Activated CD4-positive, alpha-beta T cell treated with anti-CD3 and anti-CD28 coated beads, Interleukin-2, amount 10 ng/mL, durations not matched to agents 24 days and 14 days (primary cell): ENCODE results near the gene GTPBP3. TPM values are rescaled to one million over a fixed set of nuclear protein-coding genes. Genes with fewer than 3 reads are reported as not detected.

Experiments
- DNase-seq: peaks from one replicate; pipeline ENCODE4 v3.0.0; 2022
- H3K27ac Mint-ChIP-seq: one replicate; pipeline ENCODE4 v1.8.0; 2022; ENCODE audit warnings: mild to moderate bottlenecking, mixed read lengths
- H3K27me3 Mint-ChIP-seq: one replicate; pipeline ENCODE4 v1.8.0; 2022; ENCODE audit warnings: mixed read lengths
- H3K36me3 Mint-ChIP-seq: one replicate; pipeline ENCODE4 v1.8.0; 2022; ENCODE audit warnings: low read depth, mild to moderate bottlenecking, mixed read lengths
- H3K4me1 Mint-ChIP-seq: one replicate; pipeline ENCODE4 v1.8.0; 2021; ENCODE audit warnings: mixed read lengths
- H3K4me3 Mint-ChIP-seq: one replicate; pipeline ENCODE4 v1.8.0; 2022; ENCODE audit warnings: mild to moderate bottlenecking, moderate library complexity, mixed read lengths
- H3K9me3 Mint-ChIP-seq: one replicate; pipeline ENCODE4 v1.8.0; 2021; ENCODE audit warnings: mixed read lengths
- intact Hi-C: fragments of 100-400 bp; cut with micrococcal nuclease; formaldehyde crosslinking; loops from one replicate; pipeline ENCODE4 v1.15.1; 2023
- total RNA-seq: library from RNA; stranded (reverse); gene quantifications from 2 replicates; pipeline ENCODE4 v1.2.3, GENCODE V29; 2022

Gene GTPBP3
- total RNA-seq, 1 donor from 2014 or later = 69.9 TPM

DNA sequence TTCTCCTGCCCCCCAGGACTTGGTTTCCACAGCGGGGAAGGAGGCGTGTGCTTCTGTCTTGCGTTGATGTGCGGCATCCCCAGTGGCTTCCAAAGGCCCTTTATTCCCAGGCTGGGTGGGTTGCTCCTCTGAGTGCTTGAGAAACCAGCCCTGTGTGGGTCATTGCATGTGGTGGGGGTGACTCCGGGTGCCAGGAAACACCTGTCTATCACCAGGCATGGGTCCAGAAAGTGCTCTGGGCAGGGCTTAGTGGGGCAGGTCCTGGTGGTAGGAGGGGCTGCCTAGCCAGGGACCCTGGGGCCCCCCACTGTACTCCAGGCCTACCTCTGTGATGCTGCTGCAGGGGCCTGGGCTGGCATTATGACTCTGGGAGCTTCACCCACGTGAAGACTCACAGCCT lies 18.4 kb upstream of the GTPBP3 start:
- no peaks in the 10 kb centered on the region for H3K27me3 Mint-ChIP-seq
- no peaks in the 10 kb centered on the region for H3K9me3 Mint-ChIP-seq
- intact Hi-C loops = no loop called here
- no peaks in the 10 kb centered on the region for H3K4me1 Mint-ChIP-seq
- DNase-seq = no peak
- no peak overlapping the region for H3K27ac Mint-ChIP-seq
- H3K4me3 Mint-ChIP-seq = no peak overlapping the region
- H3K36me3 Mint-ChIP-seq = peaks cover 36% of the 10 kb centered on the region

DNA sequence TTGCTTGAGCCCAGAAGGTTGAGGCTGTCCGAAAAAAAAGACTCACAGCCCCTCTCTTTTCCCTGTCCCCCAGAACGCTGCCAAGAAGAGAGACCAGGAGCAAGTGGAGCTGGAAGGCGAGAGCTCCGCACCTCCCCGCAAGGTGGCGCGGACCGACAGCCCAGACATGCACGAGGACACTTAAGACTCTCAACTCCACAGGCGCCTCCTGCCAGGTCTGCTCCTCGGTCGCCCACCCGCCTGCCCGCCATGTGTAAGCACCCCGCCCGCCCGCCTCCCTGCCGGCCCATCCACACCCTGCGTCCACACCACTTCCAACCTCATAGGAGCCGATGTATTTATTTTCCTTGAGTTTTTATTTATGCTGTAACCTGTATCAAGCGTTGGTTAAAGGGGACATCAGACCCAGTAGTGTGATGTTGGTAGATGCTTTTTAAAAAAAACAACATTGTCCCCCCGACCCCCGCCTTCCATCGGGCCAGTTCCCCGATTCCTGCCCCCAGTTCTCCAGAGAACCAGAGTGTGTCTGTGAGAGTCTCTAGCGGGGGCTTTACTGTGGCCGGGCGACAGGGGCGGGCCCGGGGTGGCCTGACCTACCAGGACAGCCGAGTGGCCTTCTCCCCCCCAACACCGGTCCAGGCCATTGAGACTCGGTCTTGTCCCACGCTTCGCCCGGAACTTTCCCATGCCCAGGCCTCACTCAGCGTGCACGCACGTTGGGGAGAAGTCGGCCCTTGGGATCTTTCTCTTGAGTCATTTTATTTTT lies 17.7 kb upstream of the GTPBP3 start:
- H3K27ac Mint-ChIP-seq = no peak overlapping the region
- H3K4me1 Mint-ChIP-seq = no peaks in the 10 kb centered on the region
- DNase-seq = no peak
- no peaks in the 10 kb centered on the region for H3K27me3 Mint-ChIP-seq
- H3K9me3 Mint-ChIP-seq = no peaks in the 10 kb centered on the region
- H3K36me3 Mint-ChIP-seq = peaks cover 32% of the 10 kb centered on the region
- H3K4me3 Mint-ChIP-seq = no peak overlapping the region
- intact Hi-C loops = no loop called here

DNA sequence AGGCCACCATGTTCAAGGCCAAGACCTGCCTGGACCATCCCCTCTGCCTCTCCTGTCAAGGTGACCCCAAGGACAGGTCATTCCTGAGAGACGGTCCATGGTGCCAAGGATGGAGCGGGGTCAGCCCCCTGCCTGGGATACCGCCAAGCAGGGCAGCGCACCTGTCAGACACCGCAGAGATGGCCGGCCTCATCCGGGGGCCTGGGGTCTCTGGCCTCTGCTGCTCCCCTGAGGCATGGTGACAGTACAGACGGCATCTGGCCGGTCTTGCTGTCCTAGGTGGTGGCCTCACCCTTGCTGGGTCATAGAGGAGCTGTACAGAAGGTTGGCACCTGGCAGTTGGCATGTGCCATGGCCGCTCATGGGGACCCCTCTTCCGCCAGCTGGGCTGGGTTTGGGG lies 16.9 kb upstream of the GTPBP3 start:
- Mint-ChIP-seq H3K4me1 (no peaks in the 10 kb centered on the region), H3K27me3 (no peaks in the 10 kb centered on the region), H3K36me3 (peaks cover 31% of the 10 kb centered on the region), H3K4me3 (no peak overlapping the region), H3K9me3 (no peaks in the 10 kb centered on the region), H3K27ac (no peak overlapping the region)
- DNase-seq = no peak
- intact Hi-C loops = no loop called here

DNA sequence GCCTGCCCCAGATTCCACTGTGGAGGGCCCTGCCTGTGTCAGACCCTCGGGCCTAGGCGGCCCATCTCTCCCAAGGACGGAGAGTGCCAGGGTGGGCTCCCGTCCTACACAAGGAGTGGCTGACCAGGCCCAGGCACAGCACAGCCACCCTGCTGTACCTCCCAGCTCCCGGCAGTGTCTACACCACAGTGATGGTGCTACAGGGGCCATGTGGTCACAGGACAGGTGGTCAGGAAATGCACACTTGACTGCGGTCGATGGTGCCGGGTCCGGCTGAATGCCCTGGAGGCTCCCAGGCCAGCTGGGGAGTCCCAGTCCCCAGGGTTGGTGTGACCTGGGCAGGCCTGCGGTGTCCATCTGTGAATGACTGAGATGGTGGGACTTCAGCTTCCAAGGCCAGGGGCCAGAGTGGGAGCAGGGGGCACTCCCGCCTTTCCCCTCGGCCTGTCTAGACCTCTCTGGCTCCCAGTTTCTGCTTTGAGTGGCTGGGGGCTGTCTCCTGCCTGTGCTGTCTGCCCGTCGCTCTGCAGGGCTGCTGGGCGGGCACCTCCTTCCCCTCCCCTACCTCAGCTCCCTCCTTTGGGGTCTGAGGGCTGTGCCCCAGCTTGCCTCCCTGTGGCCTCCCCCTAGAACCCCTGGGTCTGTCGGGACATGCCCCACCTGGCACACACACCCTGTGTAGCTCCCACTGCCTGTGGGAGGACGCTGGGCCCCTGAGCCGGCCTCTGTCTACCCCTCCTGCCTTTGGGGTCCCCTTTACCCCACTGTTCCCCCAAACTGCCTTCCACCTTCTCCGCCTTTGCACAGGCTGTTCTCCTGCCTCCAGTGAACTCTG lies 15.5 kb upstream of the GTPBP3 start:
- H3K27me3 Mint-ChIP-seq = no peaks in the 10 kb centered on the region
- H3K9me3 Mint-ChIP-seq = no peaks in the 10 kb centered on the region
- DNase-seq = no peak
- H3K4me1 Mint-ChIP-seq = no peaks in the 10 kb centered on the region
- H3K36me3 Mint-ChIP-seq = peaks cover 20% of the 10 kb centered on the region
- H3K27ac Mint-ChIP-seq = no peak overlapping the region
- intact Hi-C loops = no loop called here
- H3K4me3 Mint-ChIP-seq = no peak overlapping the region

DNA sequence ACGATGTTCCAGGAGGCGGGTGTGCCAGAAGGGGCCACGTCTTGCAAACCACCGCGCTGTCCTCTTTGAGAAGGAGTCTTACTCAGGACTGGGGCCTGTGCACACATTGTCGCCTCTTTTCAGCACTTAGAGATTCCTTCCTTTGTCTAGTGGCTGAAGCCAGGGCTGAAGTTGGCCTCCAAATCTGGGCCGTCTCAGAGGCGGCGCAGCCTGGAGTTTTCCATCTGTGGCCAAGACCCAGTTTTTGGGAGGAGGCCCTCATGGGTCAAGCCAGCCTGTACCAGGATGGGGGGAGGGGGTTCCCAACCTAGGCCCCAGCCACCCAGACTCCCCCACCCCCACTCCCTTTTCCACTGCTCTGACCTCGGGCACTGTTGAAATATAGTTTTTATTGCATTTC lies 14.5 kb upstream of the GTPBP3 start:
- no peak for DNase-seq
- H3K27ac Mint-ChIP-seq = no peak overlapping the region
- intact Hi-C loops = no loop called here
- H3K36me3 Mint-ChIP-seq = peaks cover 16% of the 10 kb centered on the region
- no peaks in the 10 kb centered on the region for H3K27me3 Mint-ChIP-seq
- H3K4me3 Mint-ChIP-seq = no peak overlapping the region
- H3K4me1 Mint-ChIP-seq = no peaks in the 10 kb centered on the region
- no peaks in the 10 kb centered on the region for H3K9me3 Mint-ChIP-seq

DNA sequence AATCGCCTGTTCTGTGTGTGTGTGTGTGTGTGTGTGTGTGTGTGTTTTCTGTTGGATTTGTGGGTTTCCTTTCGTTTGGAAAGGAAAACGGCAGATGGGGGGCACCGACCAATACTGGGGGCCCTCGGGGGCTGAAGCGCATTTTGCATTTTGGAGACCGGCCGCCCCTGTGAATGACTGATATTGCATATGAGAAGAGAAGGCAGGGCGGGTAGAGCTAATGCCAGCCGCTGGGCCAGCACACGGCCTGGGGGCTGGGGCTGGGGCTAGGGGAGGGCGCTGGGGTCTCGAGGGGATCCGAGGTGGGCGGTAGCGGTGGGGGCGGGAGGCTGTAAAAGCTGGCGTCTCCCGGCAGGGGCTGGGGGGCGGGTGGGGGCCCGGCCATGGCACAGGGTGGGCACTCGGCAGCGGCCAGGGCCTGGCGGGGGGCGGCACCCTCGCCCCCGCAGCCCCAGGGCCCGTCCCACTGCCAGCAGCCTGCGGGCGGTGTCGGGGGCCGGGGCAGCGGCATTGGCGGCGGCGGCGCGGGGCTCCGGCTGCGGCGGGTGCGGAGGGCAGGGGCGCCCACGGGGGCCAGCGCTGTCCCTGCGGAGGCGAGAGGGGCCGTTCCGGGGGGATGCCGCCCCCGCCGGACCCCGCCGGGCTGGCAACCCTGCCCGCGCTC lies 13.9 kb upstream of the GTPBP3 start:
- H3K4me3 Mint-ChIP-seq = no peak overlapping the region
- H3K27ac Mint-ChIP-seq = no peak overlapping the region

DNA sequence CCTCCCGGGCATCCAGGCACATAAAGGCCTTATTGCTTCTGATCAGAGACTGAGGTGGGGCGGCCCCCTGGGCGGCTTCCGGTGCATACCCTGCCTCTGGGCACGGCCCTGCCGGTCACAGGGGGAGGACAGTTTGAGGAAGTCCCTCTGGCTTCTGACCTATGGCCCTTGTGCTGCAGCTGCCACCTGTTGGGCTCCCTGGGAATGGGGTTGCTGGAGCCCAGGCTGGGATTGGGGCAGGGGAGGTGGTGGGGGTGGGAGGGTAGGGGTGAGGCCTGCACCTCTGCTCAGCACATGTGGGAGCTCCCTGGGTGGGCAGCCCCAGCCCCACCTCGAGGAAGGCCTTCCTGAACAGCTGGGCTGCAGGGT lies 13.4 kb upstream of the GTPBP3 start:
- intact Hi-C loops = no loop called here
- no peak for DNase-seq

More for the DNA sequence above, 13.9 kb upstream of the GTPBP3 start:
- Mint-ChIP-seq H3K4me1 (no peaks in the 10 kb centered on the region), H3K9me3 (no peaks in the 10 kb centered on the region), H3K36me3 (peaks cover 15% of the 10 kb centered on the region), H3K27me3 (no peaks in the 10 kb centered on the region)
- no peak for DNase-seq
- intact Hi-C loops = no loop called here

DNA sequence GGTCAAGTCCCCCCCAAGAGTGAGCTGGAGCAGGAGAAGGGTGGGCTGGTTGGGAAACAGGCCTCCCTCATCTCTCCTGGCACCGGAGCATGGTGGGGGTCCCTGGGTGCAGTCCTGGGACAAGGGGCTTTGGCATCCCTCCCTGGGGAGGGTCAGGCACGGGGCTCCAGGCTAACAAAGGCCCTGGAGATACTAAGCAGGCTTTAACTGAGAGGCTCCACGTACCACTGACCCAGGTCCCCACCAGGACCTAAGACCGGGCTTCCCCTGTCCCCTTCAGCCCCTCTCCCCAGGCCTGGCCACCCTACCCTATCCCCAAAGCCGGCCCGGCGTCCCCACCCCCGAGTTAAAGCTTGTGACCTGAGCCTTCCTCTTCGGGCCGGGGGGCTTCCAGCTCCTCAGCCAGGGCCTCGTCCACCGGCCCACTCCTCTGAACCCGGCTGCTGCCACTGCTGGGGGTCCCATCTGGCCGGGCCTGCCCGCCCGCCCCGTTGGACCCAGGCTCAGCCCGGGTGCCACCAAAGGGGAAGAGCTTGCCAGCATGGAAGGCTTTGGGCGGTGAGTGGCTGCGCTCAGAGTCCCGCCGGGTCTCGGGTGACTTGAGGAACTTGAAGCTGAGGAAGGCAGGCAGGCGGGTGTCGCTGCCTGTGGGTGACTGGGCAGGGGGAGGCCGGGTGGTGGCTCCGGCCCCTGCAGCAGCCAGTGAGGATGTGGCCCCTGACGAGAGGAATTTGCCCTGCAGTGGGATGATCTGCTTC lies 12.8 kb upstream of the GTPBP3 start:
- Mint-ChIP-seq H3K4me3 (no peak overlapping the region), H3K4me1 (no peaks in the 10 kb centered on the region), H3K36me3 (peaks cover 15% of the 10 kb centered on the region), H3K9me3 (no peaks in the 10 kb centered on the region), H3K27me3 (no peaks in the 10 kb centered on the region), H3K27ac (no peak overlapping the region)
- intact Hi-C loops = no loop called here
- no peak for DNase-seq

More for the DNA sequence above, 13.4 kb upstream of the GTPBP3 start:
- Mint-ChIP-seq H3K27ac (no peak overlapping the region), H3K4me1 (no peaks in the 10 kb centered on the region), H3K4me3 (no peak overlapping the region), H3K27me3 (no peaks in the 10 kb centered on the region), H3K36me3 (peaks cover 15% of the 10 kb centered on the region), H3K9me3 (no peaks in the 10 kb centered on the region)

DNA sequence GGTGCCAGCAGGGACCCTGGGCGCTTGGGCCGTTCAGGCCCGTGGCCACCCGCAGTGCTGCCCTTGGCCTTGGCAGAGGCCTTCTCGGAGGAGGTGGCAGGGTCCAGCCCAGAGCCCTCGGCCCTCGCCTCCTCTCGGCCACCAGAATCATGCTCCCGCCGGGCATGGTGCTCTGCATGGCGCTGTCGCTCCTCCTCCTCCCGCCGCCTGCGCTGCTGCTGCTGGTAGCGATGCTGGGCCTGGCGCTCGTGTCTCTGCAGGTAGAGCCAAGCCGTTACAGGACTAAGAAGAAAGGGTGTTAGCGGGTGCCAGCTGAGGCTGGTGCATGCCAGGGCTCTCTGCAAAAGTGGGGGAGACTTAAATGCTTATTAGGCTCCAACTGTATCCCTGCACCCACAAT lies 12.2 kb upstream of the GTPBP3 start:
- Mint-ChIP-seq H3K4me1 (peaks cover 3% of the 10 kb centered on the region), H3K27ac (no peak overlapping the region), H3K4me3 (no peak overlapping the region), H3K36me3 (peaks cover 13% of the 10 kb centered on the region), H3K9me3 (no peaks in the 10 kb centered on the region), H3K27me3 (peaks cover 5% of the 10 kb centered on the region)
- no peak for DNase-seq
- intact Hi-C loops = no loop called here

DNA sequence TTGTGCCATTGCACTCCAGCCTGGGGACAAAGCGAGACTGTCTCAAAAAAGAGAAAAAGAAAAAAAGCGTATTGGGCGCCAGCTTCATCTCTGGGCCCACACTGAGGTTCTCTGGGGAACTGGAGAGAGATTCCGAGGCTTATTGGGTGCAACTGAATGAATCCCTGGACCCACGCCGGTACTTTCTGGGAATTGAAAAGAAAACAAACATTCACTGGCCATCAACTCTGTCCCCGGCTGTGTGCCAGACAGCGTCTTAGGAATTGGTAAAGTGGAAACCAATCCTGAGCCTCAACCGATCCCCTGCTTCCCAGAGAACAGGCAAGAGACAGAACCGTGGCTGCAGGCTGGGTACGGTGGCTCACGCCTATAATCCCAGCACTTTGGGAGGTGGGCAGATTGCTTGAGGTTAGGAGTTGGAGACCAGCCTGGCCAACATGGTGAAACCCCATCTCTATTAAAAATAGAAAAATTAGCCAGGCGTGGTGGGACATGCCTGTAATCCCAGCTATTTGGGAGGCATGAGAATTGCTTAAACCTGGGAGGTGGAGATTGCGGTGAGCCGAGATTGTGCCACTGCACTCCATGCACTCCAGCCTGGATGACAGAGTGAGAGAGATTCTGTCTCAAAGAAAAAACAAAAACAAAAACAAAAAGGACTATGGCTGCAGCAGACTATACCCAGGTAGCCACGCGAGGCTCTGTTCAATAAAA lies 11.3 kb upstream of the GTPBP3 start:
- no peaks in the 10 kb centered on the region for H3K9me3 Mint-ChIP-seq
- no peak for DNase-seq
- no peak overlapping the region for H3K27ac Mint-ChIP-seq
- peaks cover 10% of the 10 kb centered on the region for H3K36me3 Mint-ChIP-seq
- intact Hi-C loops = no loop called here
- no peak overlapping the region for H3K4me3 Mint-ChIP-seq
- H3K4me1 Mint-ChIP-seq = peaks cover 3% of the 10 kb centered on the region
- H3K27me3 Mint-ChIP-seq = peaks cover 9% of the 10 kb centered on the region

DNA sequence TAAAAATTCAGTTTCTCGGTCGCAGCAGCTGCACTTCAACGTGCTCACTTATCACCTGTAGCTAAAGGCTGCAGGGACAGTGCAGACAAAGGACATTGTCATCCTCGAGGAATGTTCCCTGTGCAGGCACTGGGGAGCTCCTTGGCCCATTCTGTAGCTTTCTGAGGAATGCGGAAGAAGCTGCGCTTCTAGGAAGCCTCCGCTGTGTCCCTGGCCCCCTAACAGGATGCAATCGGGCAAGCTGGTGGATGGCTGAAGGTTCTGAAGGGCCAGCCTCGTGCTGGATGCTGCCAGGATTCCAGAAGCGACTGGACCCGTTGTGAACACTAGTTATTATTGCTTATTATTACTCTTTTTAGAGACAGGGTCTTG lies 10.8 kb upstream of the GTPBP3 start:
- peaks cover 10% of the 10 kb centered on the region for H3K36me3 Mint-ChIP-seq
- no peak for DNase-seq
- intact Hi-C loops = no loop called here
- no peak overlapping the region for H3K27ac Mint-ChIP-seq
- H3K9me3 Mint-ChIP-seq = no peaks in the 10 kb centered on the region
- H3K4me1 Mint-ChIP-seq = peaks cover 3% of the 10 kb centered on the region
- H3K27me3 Mint-ChIP-seq = peaks cover 9% of the 10 kb centered on the region
- H3K4me3 Mint-ChIP-seq = no peak overlapping the region

DNA sequence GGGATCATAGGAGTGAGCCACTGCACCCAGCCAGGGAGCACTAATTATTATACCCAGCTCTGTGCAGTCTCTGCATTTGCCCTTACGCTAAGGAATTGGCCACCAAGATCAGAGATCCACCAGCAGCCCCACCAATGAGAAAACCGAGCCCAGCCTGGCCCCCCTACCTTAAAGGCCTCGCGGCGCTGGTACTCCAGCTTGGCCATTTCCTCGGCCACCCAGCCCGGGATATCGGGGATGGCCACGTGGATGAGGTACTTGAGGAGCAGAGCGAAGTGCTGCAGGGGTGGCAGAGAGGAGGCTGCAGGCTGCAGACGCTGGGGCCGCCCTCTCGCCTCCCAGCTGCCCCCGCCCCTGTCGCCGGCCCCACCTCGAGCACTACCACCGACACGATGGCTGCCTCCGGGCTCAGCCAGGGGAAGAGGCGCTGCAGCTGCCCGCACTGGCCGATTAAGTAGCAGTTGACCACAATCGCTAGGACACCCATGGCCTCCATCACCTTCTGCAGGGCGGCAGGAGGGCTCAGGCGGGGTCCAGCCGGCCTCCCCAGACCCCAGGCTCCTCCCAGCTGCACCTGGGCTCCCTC lies 10.2 kb upstream of the GTPBP3 start:
- H3K27me3 Mint-ChIP-seq = peaks cover 9% of the 10 kb centered on the region
- H3K4me1 Mint-ChIP-seq = peaks cover 3% of the 10 kb centered on the region
- no peak overlapping the region for H3K27ac Mint-ChIP-seq
- intact Hi-C loops = no loop called here
- no peak overlapping the region for H3K4me3 Mint-ChIP-seq
- no peak for DNase-seq
- no peaks in the 10 kb centered on the region for H3K9me3 Mint-ChIP-seq
- peaks cover 9% of the 10 kb centered on the region for H3K36me3 Mint-ChIP-seq
